Measurements from ENCODE around the gene FBXL5.

DNA sequence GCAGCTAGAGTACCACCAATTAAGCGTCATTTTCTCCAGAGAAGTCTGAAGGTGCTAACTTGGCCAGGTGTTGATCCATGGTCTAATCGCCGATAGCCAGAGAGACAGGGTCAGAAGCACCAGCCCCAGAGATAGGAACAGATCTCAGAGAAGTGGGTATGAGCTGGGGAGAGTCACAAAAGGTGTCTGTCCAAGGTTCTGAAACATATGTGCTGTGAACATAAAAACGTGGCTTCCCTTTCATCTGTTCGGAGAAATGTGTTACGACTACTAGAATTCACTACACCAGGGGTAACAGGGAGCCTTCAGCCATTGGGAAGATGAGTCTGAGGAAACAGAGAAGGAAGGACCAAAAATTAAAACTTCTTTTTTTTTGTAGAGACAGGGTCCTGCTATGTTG lies 91.3 kb downstream of the FBXL5 start:
- TF ChIP-seq, protein P1, sequence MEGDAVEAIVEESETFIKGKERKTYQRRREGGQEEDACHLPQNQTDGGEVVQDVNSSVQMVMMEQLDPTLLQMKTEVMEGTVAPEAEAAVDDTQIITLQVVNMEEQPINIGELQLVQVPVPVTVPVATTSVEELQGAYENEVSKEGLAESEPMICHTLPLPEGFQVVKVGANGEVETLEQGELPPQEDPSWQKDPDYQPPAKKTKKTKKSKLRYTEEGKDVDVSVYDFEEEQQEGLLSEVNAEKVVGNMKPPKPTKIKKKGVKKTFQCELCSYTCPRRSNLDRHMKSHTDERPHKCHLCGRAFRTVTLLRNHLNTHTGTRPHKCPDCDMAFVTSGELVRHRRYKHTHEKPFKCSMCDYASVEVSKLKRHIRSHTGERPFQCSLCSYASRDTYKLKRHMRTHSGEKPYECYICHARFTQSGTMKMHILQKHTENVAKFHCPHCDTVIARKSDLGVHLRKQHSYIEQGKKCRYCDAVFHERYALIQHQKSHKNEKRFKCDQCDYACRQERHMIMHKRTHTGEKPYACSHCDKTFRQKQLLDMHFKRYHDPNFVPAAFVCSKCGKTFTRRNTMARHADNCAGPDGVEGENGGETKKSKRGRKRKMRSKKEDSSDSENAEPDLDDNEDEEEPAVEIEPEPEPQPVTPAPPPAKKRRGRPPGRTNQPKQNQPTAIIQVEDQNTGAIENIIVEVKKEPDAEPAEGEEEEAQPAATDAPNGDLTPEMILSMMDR (IDR thresholded peaks at IDR 0.05; ENCODE audit: low read depth, low read length): no peak
- TF ChIP-seq MYC (IDR thresholded peaks at IDR 0.05; ENCODE audit: low read depth, low read length) (no peak), POLR2A (IDR thresholded peaks at IDR 0.05; ENCODE audit: extremely low read depth, insufficient read length) (no peak)
